IMR-90 (cell line): ENCODE results near the gene PRCD. TPM values are rescaled to one million over a fixed set of nuclear protein-coding genes. Genes with fewer than 3 reads are reported as not detected.

Experiments
- ATAC-seq: fragments of 200-7000 bp; cut with Tn5 transposase; 2 replicates; pipeline ENCODE4 v1.9.1; 2020; ENCODE audit warnings: low read depth, mild to moderate bottlenecking, moderate library complexity
- BruUV-seq: library from RNA; stranded (reverse); fragments of 400-500 nt; replicated peaks from 2 replicates; lab custom pipeline; 2021; lab: Mats Ljungman, UMichigan
- CTCF ChIA-PET: fragments of 300-600 bp; formaldehyde crosslinking; extraction: SDS; loops from one replicate; lab custom pipeline; 2021; ENCODE audit warnings: antibody characterized with exemption; lab: Yijun Ruan, JAX
- POLR2A ChIA-PET: fragments of 300-600 bp; sonication (Branson Sonifier 250); formaldehyde crosslinking; loops from one replicate; lab custom pipeline; 2022; ENCODE audit warnings: antibody characterized with exemption; ENCODE audit not compliant: unreplicated experiment; lab: Charles Lee
- DNase-seq: peaks from one replicate; pipeline ENCODE4 v3.0.0; 2013
- H2AFZ ChIP-seq: replicated peaks from 2 replicates; pipeline ENCODE3; 2013; ENCODE audit warnings: low read length, mild to moderate bottlenecking; ENCODE audit not compliant: poor library complexity
- H2AK5ac ChIP-seq: 2 replicates; pipeline ENCODE4 v1.6.1; 2013; ENCODE audit warnings: low read depth, low read length, inconsistent platforms
- H2AK9ac ChIP-seq: replicated peaks from 2 replicates; pipeline ENCODE3; 2013; ENCODE audit warnings: mild to moderate bottlenecking, low read depth, low read length, moderate library complexity; ENCODE audit not compliant: poor library complexity
- H2BK120ac ChIP-seq: 2 replicates; pipeline ENCODE4 v1.6.1; 2013; ENCODE audit warnings: low read depth, low read length, inconsistent platforms
- H2BK15ac ChIP-seq: 3 replicates; pipeline ENCODE4 v1.6.1; 2013; ENCODE audit warnings: low read depth, low read length, inconsistent platforms
- H2BK20ac ChIP-seq: 2 replicates; pipeline ENCODE4 v1.6.1; 2013; ENCODE audit warnings: low read depth, mild to moderate bottlenecking, inconsistent platforms, low read length, moderate library complexity
- H2BK5ac ChIP-seq: 2 replicates; pipeline ENCODE4 v1.6.1; 2013; ENCODE audit warnings: mild to moderate bottlenecking, low read depth, low read length, inconsistent platforms; ENCODE audit not compliant: poor library complexity, severe bottlenecking
- H3K14ac ChIP-seq: replicated peaks from 2 replicates; pipeline ENCODE4 v1.6.1; 2013; ENCODE audit warnings: low read depth, low read length, inconsistent platforms
- H3K18ac ChIP-seq: 2 replicates; pipeline ENCODE4 v1.6.1; 2013; ENCODE audit warnings: low read depth, low read length, control low read depth
- H3K23ac ChIP-seq: 2 replicates; pipeline ENCODE4 v1.6.1; 2013; ENCODE audit warnings: low read depth, low read length, inconsistent platforms
- H3K27ac ChIP-seq: 2 replicates; pipeline ENCODE4 v1.5.1; 2013; ENCODE audit warnings: mild to moderate bottlenecking, control low read depth, low read length; ENCODE audit not compliant: insufficient read depth
- H3K27me3 ChIP-seq: 2 replicates; pipeline ENCODE4 v1.6.1; 2013; ENCODE audit warnings: low read length; ENCODE audit not compliant: control insufficient read depth, insufficient read depth
- H3K36me3 ChIP-seq: 2 replicates; pipeline ENCODE4 v1.6.1; 2013; ENCODE audit warnings: low read length, mixed read lengths; ENCODE audit not compliant: control insufficient read depth, insufficient read depth
- H3K4ac ChIP-seq: 2 replicates; pipeline ENCODE4 v1.6.1; 2013; ENCODE audit warnings: low read depth, low read length, inconsistent platforms
- H3K4me1 ChIP-seq: 2 replicates; pipeline ENCODE4 v1.6.1; 2013; ENCODE audit warnings: low read length, mixed read lengths; ENCODE audit not compliant: control insufficient read depth, insufficient read depth
- H3K4me2 ChIP-seq: 2 replicates; pipeline ENCODE4 v1.6.1; 2013; ENCODE audit warnings: low read depth, mild to moderate bottlenecking, control low read depth, low read length, moderate library complexity
- H3K4me3 ChIP-seq: 2 replicates; pipeline ENCODE4 v1.5.1; 2013; ENCODE audit warnings: low read depth, mild to moderate bottlenecking, control low read depth, low read length, moderate library complexity; ENCODE audit not compliant: insufficient read depth
- H3K56ac ChIP-seq: 2 replicates; pipeline ENCODE4 v1.6.1; 2013; ENCODE audit warnings: low read length, inconsistent platforms; ENCODE audit not compliant: insufficient read depth; ENCODE audit errors: extremely low read depth
- H3K79me1 ChIP-seq, 2 experiments: 2 replicates each; pipeline ENCODE4 v1.6.1; 2013; ENCODE audit warnings: low read length in 2 of 2, inconsistent platforms in 1 of 2, low read depth in 1 of 2
- H3K9ac ChIP-seq: 2 replicates; pipeline ENCODE4 v1.6.1; 2013; ENCODE audit warnings: low read depth, low read length, control low read depth
- H3K9me1 ChIP-seq: 2 replicates; pipeline ENCODE4 v1.6.1; 2013; ENCODE audit warnings: low read length, inconsistent platforms; ENCODE audit not compliant: insufficient read depth
- H3K9me3 ChIP-seq: 2 replicates; pipeline ENCODE4 v1.6.1; 2013; ENCODE audit warnings: low read length; ENCODE audit not compliant: control insufficient read depth, insufficient read depth
- H4K20me1 ChIP-seq: 2 replicates; pipeline ENCODE4 v1.6.1; 2013; ENCODE audit warnings: low read length, inconsistent platforms; ENCODE audit not compliant: insufficient read depth
- H4K5ac ChIP-seq: 2 replicates; pipeline ENCODE4 v1.6.1; 2013; ENCODE audit warnings: mild to moderate bottlenecking, low read depth, low read length, control low read depth
- H4K8ac ChIP-seq, 2 experiments: 2 replicates each; pipeline ENCODE4 v1.6.1; 2013; ENCODE audit warnings: low read depth in 2 of 2, low read length in 2 of 2, control low read depth in 1 of 2, inconsistent platforms in 1 of 2
- H4K91ac ChIP-seq: 2 replicates; pipeline ENCODE4 v1.6.1; 2013; ENCODE audit warnings: low read depth, low read length, inconsistent platforms; ENCODE audit not compliant: insufficient read depth
- FOS ChIP-seq: fragments of 150-350 bp; IDR thresholded peaks from 2 replicates; pipeline ENCODE4 v1.6.1; 2016; ENCODE audit warnings: low read depth, low read length
- POLR2A ChIP-seq: IDR thresholded peaks from 2 replicates; pipeline ENCODE4 v1.6.1; 2012; ENCODE audit warnings: mild to moderate bottlenecking, low read depth, low read length
- WGBS, 2 experiments: methylation state at CpG; one replicate each; pipeline versions ENCODE4 v1.1.5 to v1.1.7; 2013; ENCODE audit warnings: missing lambda C conversion rate in 2 of 2; ENCODE audit not compliant: insufficient read length in 1 of 2; ENCODE audit errors: extremely low coverage in 2 of 2; 5-methylcytosine and 5-hydroxymethylcytosine counted together
- dilution Hi-C: fragments of 300-500 bp; cut with HindIII; formaldehyde crosslinking; loops from one replicate; pipeline ENCODE4 v1.14.3; 2018; ENCODE audit warnings: low sequenced_read_pairs; ENCODE audit not compliant: unreplicated experiment
- in situ Hi-C: fragments of 300-500 bp; cut with MboI; formaldehyde crosslinking; loops from 3 replicates; pipeline ENCODE4 v1.14.3; 2019; ENCODE audit warnings: low sequenced_read_pairs, inconsistent platforms, mixed read lengths
- intact Hi-C: fragments of 100-400 bp; cut with micrococcal nuclease; formaldehyde crosslinking; loops from 2 replicates; pipeline ENCODE4 v1.10.0; 2022
- polyA plus RNA-seq, 3 experiments: library from polyadenylated mRNA; depleted of rRNA; stranded (reverse); fragments of >200 nt; gene quantifications; 2 replicates each; pipeline ENCODE4 v1.2.3, GENCODE V29; 2012; ENCODE audit warnings: low replicate concordance in 1 of 3
- total RNA-seq: library from RNA; depleted of rRNA; stranded (reverse); fragments of >200 nt; gene quantifications from 2 replicates; pipeline ENCODE4 v1.2.3, GENCODE V29; 2012

PRCD gene
- total and polyA plus RNA-seq, 2 of the 4 experiments (the other 2 are of a cell fraction) = 0.32 TPM; not detected in 1

DNA sequence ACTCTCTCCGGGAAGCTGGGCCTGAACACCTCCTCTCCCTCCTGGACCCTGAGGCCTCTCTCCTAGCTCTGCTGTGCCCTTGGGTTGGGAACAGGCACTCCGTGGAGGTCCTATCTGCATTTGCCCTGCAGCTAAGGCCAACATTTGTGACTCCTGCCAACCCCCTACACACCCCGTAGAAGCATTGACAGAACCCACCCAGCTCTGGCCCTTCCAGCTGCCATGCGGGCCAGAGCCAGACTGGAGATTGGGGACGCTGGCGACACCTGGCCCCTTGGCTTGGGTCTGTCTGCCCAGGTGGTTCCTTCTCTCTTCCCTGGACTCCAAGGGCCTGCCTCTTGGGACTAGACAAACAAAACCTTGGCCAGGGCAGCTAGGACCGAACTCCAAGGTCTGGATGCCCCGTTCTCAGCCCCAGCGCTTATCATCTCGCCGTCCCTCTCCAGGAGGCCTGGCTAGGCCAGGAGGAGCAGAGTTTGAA is 38.0 kb upstream of the PRCD start:
- H2BK15ac ChIP-seq = peak overlapping the region; percentile 80; the same call in 1 of the 3 replicates
- peaks cover 29% of the 10 kb centered on the region for H3K4me1 ChIP-seq
- peak overlapping the region; percentile 69; the same call in 1 of the 2 replicates for H4K91ac ChIP-seq
- TF ChIP-seq POLR2A = 0 out of 2 replicates have a peak, but pooled peaks have one; percentile 4
- TF ChIP-seq FOS = no peak
- H2AFZ ChIP-seq = peak overlapping the region; percentile 92
- no peaks in the 10 kb centered on the region for H4K20me1 ChIP-seq
- DNase-seq (no peak), ATAC-seq (no peak)
- H3K36me3 ChIP-seq = no peaks in the 10 kb centered on the region
- peak overlapping the region; percentile 94 for H2AK9ac ChIP-seq
- ChIA-PET POLR2A (no interaction called here), CTCF (interaction anchor here (1.6 kb wide), 1 partner anchor 117 kb away, joined by 4 read pairs; no protein-coding TSS in a partner anchor)
- intact Hi-C loops = no loop called here
- dilution Hi-C loops = no loop called here
- H3K27me3 ChIP-seq = peaks cover 3% of the 10 kb centered on the region; the same call in 1 of the 2 replicates
- peak overlapping the region; percentile 32; the same call in 1 of the 2 replicates for H2BK20ac ChIP-seq
- peak overlapping the region; percentile 86 for H3K18ac ChIP-seq
- peak overlapping the region; percentile 82 for H3K4me3 ChIP-seq
- peak overlapping the region; percentile 73 for H3K9ac ChIP-seq
- H2AK5ac ChIP-seq = peak overlapping the region; percentile 81
- H2BK120ac ChIP-seq = peak overlapping the region; percentile 80
- peak overlapping the region; percentile 96 for H3K14ac ChIP-seq
- peak overlapping the region; percentile 85 for H3K4ac ChIP-seq
- peak overlapping the region; percentile 26 for H3K27ac ChIP-seq
- peak overlapping the region; percentile 89 for H3K23ac ChIP-seq
- no peaks in the 10 kb centered on the region for H3K9me3 ChIP-seq
- peak overlapping the region; percentile 93 to 96 for H4K8ac ChIP-seq
- 66% methylated on average over 3 of the region's 11 CpGs; no CpG with 5 or more reads in 1 of the 2 experiments for WGBS, 2 experiments
- H4K5ac ChIP-seq = peak overlapping the region; percentile 100
- peak overlapping the region; percentile 97 for H3K4me2 ChIP-seq
- H3K9me1 ChIP-seq = peaks cover 16% of the 10 kb centered on the region
- H3K79me1 ChIP-seq = peaks cover 4 to 30% of the 10 kb centered on the region in 2 experiments; a peak in 3 of 4 replicates
- peak overlapping the region; percentile 25 for H2BK5ac ChIP-seq
- BruUV-seq = no TSS peak
- no peak overlapping the region for H3K56ac ChIP-seq
- in situ Hi-C loops = loop anchor here (10.0 kb wide), 2 partner anchors 97 to 197 kb away; partner anchors contain the start of gene QRICH2
